WTC11 (cell line): Measurements from ENCODE around the gene CADM2.

Source experiments
- CREB1 ChIP-seq: sonication (generic); formaldehyde crosslinking; IDR thresholded peaks from 2 replicates; pipeline ENCODE4 v1.8.0; 2023; ENCODE audit warnings: mild to moderate bottlenecking, missing genetic modification reagents
- CTCF ChIP-seq: fragments of 200-600 bp; IDR thresholded peaks from 2 replicates; pipeline ENCODE4 v1.8.0; 2022; ENCODE audit warnings: antibody characterized with exemption
- MAX ChIP-seq: sonication (generic); formaldehyde crosslinking; IDR thresholded peaks from 2 replicates; pipeline ENCODE4 v1.8.0; 2022; ENCODE audit warnings: mild to moderate bottlenecking, missing genetic modification reagents
- NFE2L1 ChIP-seq: sonication (generic); formaldehyde crosslinking; IDR thresholded peaks from 2 replicates; pipeline ENCODE4 v1.8.1; 2023; ENCODE audit warnings: missing genetic modification reagents
- NR1H2 ChIP-seq: sonication (generic); formaldehyde crosslinking; IDR thresholded peaks from 2 replicates; pipeline ENCODE4 v1.9.0; 2021; ENCODE audit warnings: mild to moderate bottlenecking, moderate library complexity, missing genetic modification reagents
- PRRX2 ChIP-seq: fragments of 250-450 bp; sonication (Bioruptor Pico); IDR thresholded peaks from 2 replicates; pipeline ENCODE4 v1.8.0; 2021; ENCODE audit warnings: mild to moderate bottlenecking
- ZNF416 ChIP-seq: fragments of 250-450 bp; sonication (Bioruptor Pico); IDR thresholded peaks from 2 replicates; pipeline ENCODE4 v1.9.0; 2021; ENCODE audit warnings: mild to moderate bottlenecking, inconsistent platforms
- ZNF423 ChIP-seq: fragments of 250-450 bp; sonication (Bioruptor Pico); IDR thresholded peaks from 2 replicates; pipeline ENCODE4 v2.1.2; 2022; ENCODE audit warnings: mild to moderate bottlenecking, moderate library complexity
- ZNF512 ChIP-seq: sonication (generic); formaldehyde crosslinking; IDR thresholded peaks from 2 replicates; pipeline ENCODE4 v1.8.1; 2022; ENCODE audit warnings: missing genetic modification reagents, borderline replicate concordance

- TF ChIP-seq MAX (no peak), CREB1 (CRISPR knock-in tag) (no peak), NFE2L1 (CRISPR knock-in tag) (no peak), NR1H2 (no peak), CTCF (no peak), ZNF416 (CRISPR knock-in tag) (no peak), ZNF512 (CRISPR knock-in tag) (no peak), PRRX2 (CRISPR knock-in tag) (no peak), ZNF423 (no peak)
These were observed 305.6 kb downstream of the CADM2 start for GRCh38 chr3:85264381-85264780.
